ENCODE results near the gene SPOUT1.
"Not testable (repeated sequence)": the region's sequence is repeated elsewhere in the genome, so short reads cannot be mapped to it uniquely, and the experiment has no call there.

The SPOUT1 gene

GRCh38 chr9:128781187-128782070, 48.2 kb downstream of the SPOUT1 start:
- no peak for DNase-seq (ENCODE audit: low read depth)
- H3K4me3 ChIP-seq (ENCODE audit: control insufficient read depth, low read depth, low read length): no peak overlapping the region
- no peak for TF ChIP-seq CTCF (conservative IDR thresholded peaks at IDR 0.05; ENCODE audit: control insufficient read depth, insufficient read depth, low read depth, low read length)

GRCh38 chr9:128780093-128780492, 49.5 kb downstream of the SPOUT1 start:
- not testable (repeated sequence) for DNase-seq (ENCODE audit: low read depth); H3K4me3 ChIP-seq (ENCODE audit: control insufficient read depth, low read depth, low read length)

- no peak for DNase-seq (ENCODE audit: low read depth)
- no peak for TF ChIP-seq CTCF (conservative IDR thresholded peaks at IDR 0.05; ENCODE audit: control insufficient read depth, insufficient read depth, low read depth, low read length)
- H3K4me3 ChIP-seq (ENCODE audit: control insufficient read depth, low read depth, low read length): no peak overlapping the region
Measured at GRCh38 chr9:128774804-128775203, 54.8 kb downstream of the SPOUT1 start.

GRCh38 chr9:128773049-128773448, 56.5 kb downstream of the SPOUT1 start:
- H3K4me3 ChIP-seq (ENCODE audit: control insufficient read depth, low read depth, low read length): no peak overlapping the region
- no peak for DNase-seq (ENCODE audit: low read depth)
- TF ChIP-seq CTCF (conservative IDR thresholded peaks at IDR 0.05; ENCODE audit: control insufficient read depth, insufficient read depth, low read depth, low read length): no peak

- H3K4me3 ChIP-seq (ENCODE audit: control insufficient read depth, low read depth, low read length): peak within 1 kb of the TSS; percentile 92
- DNase-seq (ENCODE audit: low read depth): peak; percentile 81
- no peak for TF ChIP-seq CTCF (conservative IDR thresholded peaks at IDR 0.05; ENCODE audit: control insufficient read depth, insufficient read depth, low read depth, low read length)
Measured at GRCh38 chr9:128771745-128772519, 57.7 kb downstream of the SPOUT1 start, which contains the start of gene ZER1. Gene ZER1 (minus strand): TSS chr9:128771927. CDS start chr9:128755565, 16,362 bp downstream.

GRCh38 chr9:128771094-128771721, 58.4 kb downstream of the SPOUT1 start:
- no peak for TF ChIP-seq CTCF (conservative IDR thresholded peaks at IDR 0.05; ENCODE audit: control insufficient read depth, insufficient read depth, low read depth, low read length)
- H3K4me3 ChIP-seq (ENCODE audit: control insufficient read depth, low read depth, low read length): peak overlapping the region; percentile 92
- peak; percentile 16 for DNase-seq (ENCODE audit: low read depth)

Measured in fibroblast of mammary gland (primary cell).